GM12891 (cell line): ENCODE measurements around the gene SLC46A3.

ENCODE experiments used
- POLR2A ChIP-seq: IDR thresholded peaks from 2 replicates; pipeline ENCODE4 v1.6.1; 2011; ENCODE audit warnings: low read depth, low read length, control low read depth
- POLR2AphosphoS5 ChIP-seq: IDR thresholded peaks from 2 replicates; pipeline ENCODE4 v1.6.1; 2011; ENCODE audit warnings: low read depth, low read length, control low read depth
- TAF1 ChIP-seq: IDR thresholded peaks from 2 replicates; pipeline ENCODE4 v1.6.1; 2011; ENCODE audit warnings: low read depth, low read length, control low read depth

DNA sequence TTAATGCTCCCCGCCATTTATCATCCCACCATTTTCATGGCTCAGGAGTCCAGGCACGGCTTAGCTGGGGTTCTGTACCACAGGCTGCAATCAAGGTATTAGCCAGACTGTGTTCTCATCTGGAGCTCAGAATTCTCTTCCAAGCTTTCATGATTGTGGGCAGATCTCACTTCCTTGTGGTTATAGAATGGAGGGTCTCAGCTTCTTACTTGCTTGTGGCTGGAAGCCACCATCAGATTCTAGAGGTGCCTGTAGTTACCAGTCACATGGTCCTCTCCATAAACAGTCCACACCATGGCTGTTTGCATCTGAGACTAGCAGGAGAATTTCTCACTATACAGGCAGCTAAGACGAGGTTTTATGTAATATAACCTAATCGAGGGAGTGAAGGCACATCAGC lies 45.1 kb upstream of the SLC46A3 start:
- no peak for TF ChIP-seq TAF1
- no peak for TF ChIP-seq POLR2A
- no peak for TF ChIP-seq POLR2AphosphoS5
